HepG2 (cell line): ENCODE results near the gene CHN1. TPM values are rescaled to one million over a fixed set of nuclear protein-coding genes. Genes with fewer than 3 reads are reported as not detected.

Experiments
- ATAC-seq: fragments of 200-7000 bp; cut with Tn5 transposase; 3 replicates; pipeline ENCODE4 v1.9.1; 2020; ENCODE audit warnings: mild to moderate bottlenecking, moderate library complexity
- BruUV-seq: library from RNA; stranded (reverse); fragments of 400-500 nt; replicated peaks from 2 replicates; lab custom pipeline; 2021; lab: Mats Ljungman, UMichigan
- CTCF ChIA-PET: fragments of 300-600 bp; formaldehyde crosslinking; extraction: SDS; loops from one replicate; lab custom pipeline; 2021; ENCODE audit warnings: low total read pairs, inconsistent platforms, low intra/inter-chr PET ratio; lab: Yijun Ruan, JAX
- POLR2A ChIA-PET: fragments of 350-600 bp; sonication (Branson Sonifier 250); formaldehyde crosslinking; loops from one replicate; lab custom pipeline; 2020; ENCODE audit warnings: antibody characterized with exemption, inconsistent platforms; lab: Yijun Ruan, JAX
- DNase-seq: peaks from one replicate; pipeline ENCODE4 v3.0.0-alpha.2; 2015; ENCODE audit warnings: low spot score
- FAIRE-seq: peaks from 3 replicates; lab custom pipeline; 2011; peaks lifted over from hg19 to GRCh38; lab: Jason Lieb, UNC
- H2AFZ ChIP-seq: one replicate; pipeline ENCODE4 v1.6.1; 2011; ENCODE audit warnings: low read length, inconsistent platforms
- H3K27ac ChIP-seq: fragments of 300-600 bp; 3 replicates; pipeline ENCODE4 v1.8.0; 2011; ENCODE audit warnings: mixed run types, mild to moderate bottlenecking, mixed read lengths, low read length, inconsistent platforms; ENCODE audit not compliant: insufficient read depth; ENCODE audit errors: extremely low read length
- H3K27me3 ChIP-seq, 2 experiments: fragments of 200-600 bp in 1 of 2; 2 replicates in 1 of 2; 3 replicates in 1 of 2; pipeline versions ENCODE4 v1.6.0 to v1.8.0; 2011; ENCODE audit warnings: low read length in 2 of 2, mild to moderate bottlenecking in 2 of 2, moderate library complexity in 2 of 2, inconsistent platforms in 1 of 2; ENCODE audit not compliant: insufficient read depth in 2 of 2, control insufficient read depth in 1 of 2
- H3K36me3 ChIP-seq, 2 experiments: fragments of 200-600 bp in 1 of 2; replicated peaks in 1 of 2; 2 replicates in 1 of 2; 3 replicates in 1 of 2; pipeline versions ENCODE4 v1.5.1 to v1.8.0; 2011; ENCODE audit warnings: low read length in 2 of 2, inconsistent platforms in 1 of 2; ENCODE audit not compliant: insufficient read depth in 2 of 2, control insufficient read depth in 1 of 2
- H3K4me1 ChIP-seq: 2 replicates; pipeline ENCODE4 v1.5.1; 2012; ENCODE audit warnings: low read length, inconsistent platforms; ENCODE audit not compliant: insufficient read depth
- H3K4me2 ChIP-seq: 2 replicates; pipeline ENCODE4 v1.6.0; 2011; ENCODE audit warnings: low read depth, low read length, inconsistent platforms
- H3K4me3 ChIP-seq, 3 experiments: fragments of 200-600 bp in 1 of 3; sonication (generic), shearing (Covaris generic) in 1 of 3; replicated peaks in 1 of 3; 2 replicates each; pipeline ENCODE4 v1.5.1; 2011 to 2016; ENCODE audit warnings: low read length in 3 of 3, inconsistent platforms in 2 of 3, low read depth in 2 of 3, mild to moderate bottlenecking in 2 of 3, control low read depth in 1 of 3, mixed read lengths in 1 of 3; ENCODE audit not compliant: insufficient read depth in 1 of 3
- H3K79me2 ChIP-seq: one replicate; pipeline ENCODE4 v1.6.1; 2011; ENCODE audit warnings: low read length, inconsistent platforms; ENCODE audit not compliant: insufficient read depth
- H3K9ac ChIP-seq: 2 replicates; pipeline ENCODE4 v1.6.0; 2011; ENCODE audit warnings: mild to moderate bottlenecking, low read depth, low read length, inconsistent platforms; ENCODE audit not compliant: insufficient read depth
- H3K9me3 ChIP-seq: 2 replicates; pipeline ENCODE4 v1.5.1; 2012; ENCODE audit warnings: mild to moderate bottlenecking, low read length
- H4K20me1 ChIP-seq: 2 replicates; pipeline ENCODE4 v1.6.0; 2011; ENCODE audit warnings: inconsistent platforms, mild to moderate bottlenecking, low read length, moderate library complexity; ENCODE audit not compliant: insufficient read depth
- FOXM1 ChIP-seq: sonication (generic); formaldehyde crosslinking; IDR thresholded peaks from 2 replicates; pipeline ENCODE4 v1.5.0; 2020; ENCODE audit warnings: missing genetic modification reagents
- FOXO1 ChIP-seq: sonication (generic); formaldehyde crosslinking; IDR thresholded peaks from 2 replicates; pipeline ENCODE4 v1.4.0; 2020; ENCODE audit warnings: missing genetic modification reagents
- HNRNPLL ChIP-seq: fragments of 200-400 bp; formaldehyde crosslinking; IDR thresholded peaks from 2 replicates; pipeline ENCODE4 v1.6.1; 2017; ENCODE audit warnings: mild to moderate bottlenecking, low read depth, low read length; ENCODE audit not compliant: poor library complexity, severe bottlenecking
- SKI ChIP-seq: fragments of 450-650 bp; IDR thresholded peaks from one replicate; pipeline ENCODE4 v1.6.1; 2018; ENCODE audit warnings: mild to moderate bottlenecking; ENCODE audit not compliant: partially characterized antibody
- SP140L ChIP-seq: sonication (generic); formaldehyde crosslinking; IDR thresholded peaks from 2 replicates; pipeline ENCODE4 v1.4.0; 2020; ENCODE audit warnings: missing genetic modification reagents, borderline replicate concordance
- ZNF564 ChIP-seq: sonication (generic); formaldehyde crosslinking; IDR thresholded peaks from 2 replicates; pipeline ENCODE4 v1.8.1; 2023; ENCODE audit warnings: mild to moderate bottlenecking, missing genetic modification reagents
- ZNF652 ChIP-seq: IDR thresholded peaks from 2 replicates; pipeline ENCODE4 v1.6.1; 2016; ENCODE audit warnings: low read depth, borderline replicate concordance
- ZSCAN20 ChIP-seq: sonication (generic); formaldehyde crosslinking; IDR thresholded peaks from 2 replicates; pipeline ENCODE4 v1.4.0; 2020; ENCODE audit warnings: missing genetic modification reagents, mild to moderate bottlenecking, borderline replicate concordance
- ZSCAN25 ChIP-seq: sonication (generic); formaldehyde crosslinking; IDR thresholded peaks from 2 replicates; pipeline ENCODE4 v1.8.0; 2022; ENCODE audit warnings: mild to moderate bottlenecking, missing genetic modification reagents
- WGBS: methylation state at CpG from one replicate; pipeline ENCODE4 v1.1.6; 2017; ENCODE audit warnings: low lambda C conversion rate; 5-methylcytosine and 5-hydroxymethylcytosine counted together
- in situ Hi-C: cut with HindIII; loops from 2 replicates; pipeline ENCODE4 v1.10.0; 2017; ENCODE audit warnings: low pct_unique_long_range_greater_than_20kb; ENCODE audit not compliant: extremely low pct_ligation_motif_present
- intact Hi-C: fragments of 100-400 bp; cut with micrococcal nuclease; formaldehyde crosslinking; loops from one replicate; pipeline ENCODE4 v1.10.0; 2022; ENCODE audit not compliant: unreplicated experiment
- polyA plus RNA-seq, 8 experiments: library from polyadenylated mRNA; depleted of rRNA in 3 of 8; stranded (reverse) in 7 of 8; unstranded in 1 of 8; fragments of >200 nt; fragmentation: Illumina TruSeq in 4 of 8; extraction: Trizol in 4 of 8; gene quantifications; 2 replicates each; pipeline versions ENCODE4 v1.2.1 to v1.2.3, GENCODE V29; 2011 to 2016; ENCODE audit warnings: low read depth in 4 of 8, missing spikeins in 1 of 8, mixed read lengths in 1 of 8; ENCODE audit not compliant: insufficient read depth in 1 of 8
- total RNA-seq, 5 experiments: library from RNA; depleted of rRNA; stranded (reverse); fragments of >200 nt; fragmentation: Illumina TruSeq; extraction: Trizol; gene quantifications; 2 replicates each; pipeline ENCODE4 v1.2.3, GENCODE V29; 2016; ENCODE audit warnings: low read depth in 1 of 5
- TF ChIP-seq, protein P1 (sequence below): sonication (generic); formaldehyde crosslinking; IDR thresholded peaks from 2 replicates; pipeline ENCODE4 v1.4.0; 2020; ENCODE audit warnings: mild to moderate bottlenecking, missing genetic modification reagents
- TF ChIP-seq, protein P2 (sequence below): sonication (generic); formaldehyde crosslinking; IDR thresholded peaks from 2 replicates; pipeline ENCODE4 v1.8.0; 2022; ENCODE audit warnings: missing genetic modification reagents, mild to moderate bottlenecking, borderline replicate concordance

The CHN1 gene
- total and polyA plus RNA-seq, 2 of the 13 experiments (the other 11 are each of a cell fraction or from before 2014, with no cell fraction given), result 2.8 to 3.5 TPM

DNA sequence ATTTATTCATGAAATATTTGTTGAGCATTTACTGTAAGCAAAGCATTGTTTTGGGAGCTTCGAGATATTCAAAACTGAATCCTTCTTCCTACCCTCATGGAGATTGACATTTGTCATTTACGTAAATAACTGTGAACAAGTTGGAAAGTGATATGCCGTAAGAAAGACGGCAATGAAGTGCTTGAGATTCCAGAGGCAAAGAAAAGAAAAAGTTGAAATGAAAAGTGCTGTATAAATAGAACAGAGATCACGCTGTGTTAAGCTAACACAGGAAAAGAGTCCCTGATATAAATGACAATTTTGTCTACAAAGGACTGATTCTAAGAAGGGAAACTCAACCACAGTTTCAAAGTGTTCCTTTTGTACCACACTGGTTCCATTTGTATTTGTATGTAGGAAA, 242.7 kb downstream of the CHN1 start:
- CTCF ChIA-PET, result no interaction called here
- no peaks in the 10 kb centered on the region for H3K36me3 ChIP-seq
- H3K4me1 ChIP-seq, result no peaks in the 10 kb centered on the region
- no TSS peak for BruUV-seq
- POLR2A ChIA-PET, result no interaction called here
- FAIRE-seq, result no peak
- no peak for TF ChIP-seq FOXM1 (CRISPR knock-in tag)
- no peak for TF ChIP-seq ZSCAN25 (CRISPR knock-in tag)
- TF ChIP-seq SP140L, result no peak
- no peak for TF ChIP-seq ZSCAN20 (CRISPR knock-in tag)
- no peak for TF ChIP-seq HNRNPLL
- TF ChIP-seq SKI, result no peak
- no peak for TF ChIP-seq ZNF652 (CRISPR knock-in tag)
- no peak for TF ChIP-seq ZNF564 (CRISPR knock-in tag)
- TF ChIP-seq, protein P1, sequence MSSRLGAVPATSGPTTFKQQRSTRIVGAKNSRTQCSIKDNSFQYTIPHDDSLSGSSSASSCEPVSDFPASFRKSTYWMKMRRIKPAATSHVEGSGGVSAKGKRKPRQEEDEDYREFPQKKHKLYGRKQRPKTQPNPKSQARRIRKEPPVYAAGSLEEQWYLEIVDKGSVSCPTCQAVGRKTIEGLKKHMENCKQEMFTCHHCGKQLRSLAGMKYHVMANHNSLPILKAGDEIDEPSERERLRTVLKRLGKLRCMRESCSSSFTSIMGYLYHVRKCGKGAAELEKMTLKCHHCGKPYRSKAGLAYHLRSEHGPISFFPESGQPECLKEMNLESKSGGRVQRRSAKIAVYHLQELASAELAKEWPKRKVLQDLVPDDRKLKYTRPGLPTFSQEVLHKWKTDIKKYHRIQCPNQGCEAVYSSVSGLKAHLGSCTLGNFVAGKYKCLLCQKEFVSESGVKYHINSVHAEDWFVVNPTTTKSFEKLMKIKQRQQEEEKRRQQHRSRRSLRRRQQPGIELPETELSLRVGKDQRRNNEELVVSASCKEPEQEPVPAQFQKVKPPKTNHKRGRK (CRISPR knock-in tag), result no peak
- TF ChIP-seq FOXO1 (CRISPR knock-in tag), result no peak
- TF ChIP-seq, protein P2, sequence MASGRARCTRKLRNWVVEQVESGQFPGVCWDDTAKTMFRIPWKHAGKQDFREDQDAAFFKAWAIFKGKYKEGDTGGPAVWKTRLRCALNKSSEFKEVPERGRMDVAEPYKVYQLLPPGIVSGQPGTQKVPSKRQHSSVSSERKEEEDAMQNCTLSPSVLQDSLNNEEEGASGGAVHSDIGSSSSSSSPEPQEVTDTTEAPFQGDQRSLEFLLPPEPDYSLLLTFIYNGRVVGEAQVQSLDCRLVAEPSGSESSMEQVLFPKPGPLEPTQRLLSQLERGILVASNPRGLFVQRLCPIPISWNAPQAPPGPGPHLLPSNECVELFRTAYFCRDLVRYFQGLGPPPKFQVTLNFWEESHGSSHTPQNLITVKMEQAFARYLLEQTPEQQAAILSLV, result no peak
- TF ChIP-seq, all 625 proteins: peak for 0
- Histone ChIP-seq H3K4me3 (no peak overlapping the region), H3K9me3 (no peaks in the 10 kb centered on the region), H3K9ac (no peak overlapping the region), H4K20me1 (no peaks in the 10 kb centered on the region), H3K4me2 (no peak overlapping the region), H3K79me2 (no peaks in the 10 kb centered on the region), H3K27me3 (peaks cover 0 to 11% of the 10 kb centered on the region in 2 experiments; a peak in 1 of 5 replicates), H2AFZ (no peak overlapping the region), H3K27ac (no peak overlapping the region)
- DNase-seq (no peak), ATAC-seq (no peak)
- WGBS, result 21% methylated on average over 5 of the region's 5 CpGs
- intact Hi-C loops (no loop called here), in situ Hi-C loops (no loop called here)
